ENCODE results near the gene CELSR1.
A peak's percentile ranks its signal among the peaks of the same experiment; 100 is the strongest.

DNA sequence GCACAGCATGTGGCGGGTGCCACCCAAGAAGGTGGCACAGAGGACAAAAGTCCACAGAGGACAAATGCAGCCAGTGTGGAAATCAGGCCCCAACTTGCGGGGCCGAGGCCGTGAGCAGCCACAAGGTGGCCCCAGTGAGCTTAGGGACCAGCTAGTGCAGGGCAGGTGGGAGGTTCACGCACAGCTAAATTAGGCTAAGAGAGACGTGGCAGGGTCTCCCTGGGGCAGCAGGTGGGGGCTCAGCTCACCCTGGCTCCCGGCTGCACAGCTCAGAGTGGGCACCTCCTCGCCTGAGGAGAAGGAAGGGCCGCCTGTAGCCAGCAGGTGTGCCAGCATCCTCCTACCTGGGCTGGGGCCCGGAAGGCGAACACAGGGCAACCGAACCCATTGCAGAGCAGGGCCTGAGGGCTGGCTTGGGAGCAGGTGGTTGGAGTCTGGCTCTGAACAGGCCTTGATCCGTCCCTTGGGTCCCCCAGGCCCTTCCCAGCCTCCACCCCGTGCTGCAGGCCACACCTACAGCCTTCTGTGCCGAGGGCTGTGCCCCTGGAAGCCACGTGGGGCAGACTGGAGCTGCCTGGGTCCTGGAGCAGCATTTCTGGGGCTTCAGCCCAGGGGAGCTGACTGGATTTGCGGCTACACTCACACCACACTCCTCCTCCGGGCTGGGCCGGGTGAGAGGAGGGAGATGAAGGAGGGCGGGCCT lies 26.1 kb upstream of the CELSR1 start:
- TF ChIP-seq, protein P1, sequence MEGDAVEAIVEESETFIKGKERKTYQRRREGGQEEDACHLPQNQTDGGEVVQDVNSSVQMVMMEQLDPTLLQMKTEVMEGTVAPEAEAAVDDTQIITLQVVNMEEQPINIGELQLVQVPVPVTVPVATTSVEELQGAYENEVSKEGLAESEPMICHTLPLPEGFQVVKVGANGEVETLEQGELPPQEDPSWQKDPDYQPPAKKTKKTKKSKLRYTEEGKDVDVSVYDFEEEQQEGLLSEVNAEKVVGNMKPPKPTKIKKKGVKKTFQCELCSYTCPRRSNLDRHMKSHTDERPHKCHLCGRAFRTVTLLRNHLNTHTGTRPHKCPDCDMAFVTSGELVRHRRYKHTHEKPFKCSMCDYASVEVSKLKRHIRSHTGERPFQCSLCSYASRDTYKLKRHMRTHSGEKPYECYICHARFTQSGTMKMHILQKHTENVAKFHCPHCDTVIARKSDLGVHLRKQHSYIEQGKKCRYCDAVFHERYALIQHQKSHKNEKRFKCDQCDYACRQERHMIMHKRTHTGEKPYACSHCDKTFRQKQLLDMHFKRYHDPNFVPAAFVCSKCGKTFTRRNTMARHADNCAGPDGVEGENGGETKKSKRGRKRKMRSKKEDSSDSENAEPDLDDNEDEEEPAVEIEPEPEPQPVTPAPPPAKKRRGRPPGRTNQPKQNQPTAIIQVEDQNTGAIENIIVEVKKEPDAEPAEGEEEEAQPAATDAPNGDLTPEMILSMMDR (IDR thresholded peaks at IDR 0.05) = peak; percentile 83
- no peak for TF ChIP-seq ZFX (IDR thresholded peaks at IDR 0.05; ENCODE audit: borderline replicate concordance)

Measured in 22Rv1 (cell line).